HUES48 (cell line): ENCODE results near the gene ZBTB7A.

Experiments
- H3K27ac ChIP-seq: one replicate; pipeline ENCODE4 v1.7.0; 2013; ENCODE audit warnings: low read depth, low read length, inconsistent platforms
- H3K27me3 ChIP-seq: 2 replicates; pipeline ENCODE4 v1.6.1; 2013; ENCODE audit warnings: mild to moderate bottlenecking, low read length; ENCODE audit not compliant: control insufficient read depth, insufficient read depth
- H3K36me3 ChIP-seq: 2 replicates; pipeline ENCODE4 v1.6.1; 2013; ENCODE audit warnings: low read length; ENCODE audit not compliant: control insufficient read depth, insufficient read depth
- H3K4me1 ChIP-seq: 2 replicates; pipeline ENCODE4 v1.6.1; 2013; ENCODE audit warnings: mild to moderate bottlenecking, low read length; ENCODE audit not compliant: control insufficient read depth, insufficient read depth
- H3K4me3 ChIP-seq: 2 replicates; pipeline ENCODE4 v1.5.1; 2013; ENCODE audit warnings: mild to moderate bottlenecking, low read depth, low read length
- H3K9ac ChIP-seq: 2 replicates; pipeline ENCODE4 v1.6.1; 2013; ENCODE audit warnings: mild to moderate bottlenecking, low read depth, low read length, moderate library complexity
- H3K9me3 ChIP-seq: 2 replicates; pipeline ENCODE4 v1.6.1; 2013; ENCODE audit warnings: low read length; ENCODE audit not compliant: control insufficient read depth, insufficient read depth

Gene ZBTB7A

DNA sequence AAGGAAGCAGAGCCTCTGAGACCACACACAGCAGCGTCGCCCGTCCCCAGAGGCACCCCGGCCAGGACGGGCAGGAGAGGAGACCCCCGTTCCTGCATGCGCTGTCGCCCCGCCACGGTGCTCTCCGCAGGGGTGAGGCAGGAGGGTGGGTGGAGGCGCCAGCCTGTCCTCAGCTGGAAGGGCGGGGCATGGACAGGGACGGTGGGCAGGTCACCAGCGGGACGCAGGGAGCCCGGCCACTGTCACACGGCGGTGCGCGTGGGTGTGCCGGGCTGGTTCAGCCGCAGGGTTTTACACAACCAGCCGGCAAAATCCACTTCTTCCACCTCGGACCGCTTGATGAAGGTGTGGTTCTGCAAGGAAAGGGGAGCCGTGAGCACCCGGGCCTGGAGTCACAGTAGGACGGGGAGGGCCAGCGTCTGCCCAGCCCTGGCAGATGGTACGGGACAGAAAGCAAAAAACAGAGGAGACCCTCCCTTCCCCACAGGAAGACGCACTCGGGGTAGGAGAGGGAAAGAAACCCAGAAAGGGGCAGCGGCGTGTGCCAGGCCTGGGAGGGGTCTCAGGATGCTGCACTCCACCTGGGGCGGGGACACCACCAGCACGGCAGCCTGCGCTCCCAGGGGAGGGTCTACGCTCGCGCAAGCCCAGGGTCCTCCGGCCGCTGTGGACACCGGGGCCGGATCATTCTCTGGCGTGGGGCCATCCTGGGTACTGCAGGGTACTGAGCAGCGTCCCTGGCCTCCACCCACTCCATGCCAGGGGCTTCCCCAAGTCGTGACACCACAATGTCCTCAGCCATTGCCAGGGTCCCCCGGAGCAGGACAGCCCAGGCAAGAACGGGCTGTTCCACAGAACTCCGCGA, 23.9 kb upstream of the ZBTB7A start:
- Histone ChIP-seq H3K36me3 (peaks cover 53% of the 10 kb centered on the region), H3K9me3 (no peaks in the 10 kb centered on the region), H3K27me3 (no peaks in the 10 kb centered on the region), H3K9ac (no peak overlapping the region), H3K27ac (no peak overlapping the region), H3K4me3 (no peak overlapping the region), H3K4me1 (no peaks in the 10 kb centered on the region)

DNA sequence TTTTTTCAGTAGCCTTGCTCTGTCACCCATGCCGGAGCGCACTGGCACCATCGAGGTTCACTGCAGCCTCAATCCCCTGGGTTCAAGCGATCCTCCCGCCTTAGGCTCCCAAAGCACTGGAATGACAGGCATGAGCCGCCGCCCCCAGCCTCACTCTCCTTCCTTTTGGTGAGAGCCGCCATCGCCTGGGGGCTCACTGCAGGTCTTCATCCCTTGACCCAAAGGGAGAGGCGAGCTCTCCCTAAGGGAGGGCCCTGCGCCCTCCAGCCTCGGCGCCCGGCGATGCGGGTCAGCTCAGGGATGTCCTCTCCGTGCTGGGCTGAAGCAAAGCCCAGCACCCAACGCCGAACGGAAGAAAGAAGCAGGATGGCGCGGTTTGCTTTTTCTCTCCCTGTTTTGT, 23.2 kb upstream of the ZBTB7A start:
- H3K27me3 ChIP-seq = no peaks in the 10 kb centered on the region
- no peak overlapping the region for H3K9ac ChIP-seq
- H3K27ac ChIP-seq = no peak overlapping the region
- H3K4me1 ChIP-seq = no peaks in the 10 kb centered on the region
- peaks cover 50% of the 10 kb centered on the region for H3K36me3 ChIP-seq
- H3K9me3 ChIP-seq = no peaks in the 10 kb centered on the region
- H3K4me3 ChIP-seq = no peak overlapping the region

DNA sequence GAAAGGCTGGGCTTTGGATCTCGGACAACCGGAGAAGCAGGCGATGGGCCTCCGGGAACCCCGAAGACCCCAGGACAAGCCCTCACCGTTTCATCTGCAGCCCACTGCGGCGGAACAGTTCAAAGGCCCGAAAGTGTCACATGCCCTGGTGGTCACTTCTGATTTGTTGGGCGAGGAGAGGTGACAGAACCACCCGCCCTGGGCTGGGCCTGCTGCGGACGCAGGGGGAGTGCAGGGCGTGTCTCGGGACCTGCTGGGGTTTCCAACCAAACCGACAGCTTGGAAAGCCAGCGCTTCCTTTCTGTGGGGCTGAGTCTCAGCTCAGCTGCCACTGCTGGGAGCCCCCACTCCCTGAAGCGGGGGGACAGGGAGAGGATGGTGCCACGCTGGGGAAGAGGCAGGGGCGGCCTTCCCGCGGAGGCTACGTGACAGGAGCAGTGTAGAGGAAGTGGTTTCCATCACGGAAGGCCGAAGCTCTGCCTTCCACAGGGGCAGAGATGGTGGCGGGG, 22.8 kb upstream of the ZBTB7A start:
- H3K27ac ChIP-seq = no peak overlapping the region
- H3K4me1 ChIP-seq = no peaks in the 10 kb centered on the region
- no peak overlapping the region for H3K4me3 ChIP-seq
- no peaks in the 10 kb centered on the region for H3K27me3 ChIP-seq
- peaks cover 45% of the 10 kb centered on the region for H3K36me3 ChIP-seq
- H3K9me3 ChIP-seq = no peaks in the 10 kb centered on the region
- no peak overlapping the region for H3K9ac ChIP-seq

DNA sequence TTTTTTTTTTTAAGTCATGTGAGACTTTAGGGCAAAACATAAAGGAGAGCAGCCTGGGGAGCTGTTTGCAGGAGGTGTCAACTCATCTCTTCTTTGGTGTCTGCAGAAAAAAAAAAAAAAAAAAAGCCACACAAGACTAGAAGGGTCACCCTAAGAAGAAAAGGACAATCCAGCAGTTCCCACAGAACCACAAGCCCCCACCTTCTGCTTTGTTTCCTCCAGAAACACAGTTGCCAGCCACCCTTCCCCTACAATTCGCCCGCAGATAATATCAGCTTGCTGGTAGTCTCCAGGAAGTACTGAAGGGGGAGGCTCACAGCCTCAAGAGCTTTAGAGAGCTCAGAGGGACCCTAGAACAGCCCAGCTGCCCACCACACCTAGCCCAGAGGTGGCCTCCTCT, 22.3 kb upstream of the ZBTB7A start:
- Histone ChIP-seq H3K4me3 (no peak overlapping the region), H3K36me3 (peaks cover 41% of the 10 kb centered on the region), H3K27ac (no peak overlapping the region), H3K27me3 (no peaks in the 10 kb centered on the region), H3K4me1 (no peaks in the 10 kb centered on the region), H3K9me3 (no peaks in the 10 kb centered on the region), H3K9ac (no peak overlapping the region)

DNA sequence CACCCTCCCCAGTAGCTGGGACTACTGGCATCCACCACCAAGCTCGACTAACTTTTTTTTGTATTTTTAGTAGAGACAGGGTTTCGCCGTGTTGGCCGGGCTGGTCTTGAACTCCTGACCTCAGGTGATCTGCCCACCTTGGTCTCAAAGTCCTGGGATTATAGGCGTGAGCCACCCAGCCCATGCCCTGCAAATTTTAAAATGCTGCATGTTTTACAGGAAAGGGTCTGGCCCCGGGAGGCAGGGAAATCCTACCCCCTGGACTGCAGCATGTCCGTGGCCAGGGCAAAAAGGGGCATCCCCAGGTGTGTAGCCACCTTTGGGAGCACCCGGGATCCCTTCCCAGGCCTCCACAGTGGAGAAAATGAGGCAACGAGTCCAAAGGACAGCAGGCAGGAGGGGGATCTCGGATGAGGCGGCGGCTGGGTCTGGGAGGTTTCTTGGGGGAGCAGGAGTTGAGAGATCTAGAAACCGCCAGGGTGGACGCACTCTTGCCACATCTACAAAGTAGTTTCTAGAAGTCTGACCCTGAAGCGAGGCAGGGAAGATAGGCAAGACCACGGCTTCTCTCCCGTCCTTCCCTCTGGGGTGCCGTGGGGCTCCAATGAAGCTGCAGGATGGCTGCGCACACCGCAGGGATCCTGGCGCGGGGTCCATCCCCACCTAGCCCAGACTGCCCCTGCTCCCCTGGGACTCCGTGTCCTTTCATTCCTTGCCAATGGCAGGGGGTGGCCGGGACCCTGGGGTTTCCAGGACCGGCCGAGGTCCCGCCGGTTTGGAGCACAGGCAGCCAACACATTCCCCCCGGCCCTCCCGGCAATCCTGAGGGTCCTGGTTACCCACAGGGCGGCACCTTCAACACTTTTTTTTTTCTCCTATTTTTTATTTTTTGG, 21.3 kb upstream of the ZBTB7A start:
- H3K9ac ChIP-seq = no peak overlapping the region
- no peak overlapping the region for H3K27ac ChIP-seq
- no peaks in the 10 kb centered on the region for H3K4me1 ChIP-seq
- H3K36me3 ChIP-seq = peaks cover 32% of the 10 kb centered on the region
- no peaks in the 10 kb centered on the region for H3K9me3 ChIP-seq
- no peak overlapping the region for H3K4me3 ChIP-seq
- H3K27me3 ChIP-seq = no peaks in the 10 kb centered on the region

DNA sequence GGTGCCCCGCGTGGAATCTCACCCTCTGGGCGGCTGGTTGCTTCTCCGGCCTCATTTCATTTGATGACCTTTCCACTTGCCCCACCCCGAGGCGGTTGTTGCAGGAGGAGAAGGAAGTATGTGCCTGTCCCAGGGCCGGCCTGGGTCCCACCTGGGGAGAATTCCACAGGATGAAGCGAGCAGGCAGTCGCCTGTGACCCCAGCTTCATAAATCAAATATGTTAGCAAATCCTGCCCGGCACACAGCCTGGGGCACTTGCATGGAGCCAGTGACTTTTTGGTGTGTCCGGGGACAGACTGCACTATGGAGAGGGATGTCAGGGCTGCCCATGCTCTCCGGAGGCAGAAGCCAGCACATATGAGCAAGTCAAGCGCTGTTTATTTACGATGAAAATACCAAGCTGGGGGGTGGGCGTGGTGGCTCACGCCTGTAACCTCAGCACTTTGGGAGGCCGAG, 19.7 kb upstream of the ZBTB7A start:
- no peak overlapping the region for H3K4me3 ChIP-seq
- H3K9ac ChIP-seq = no peak overlapping the region
- no peak overlapping the region for H3K27ac ChIP-seq
- H3K4me1 ChIP-seq = no peaks in the 10 kb centered on the region
- H3K27me3 ChIP-seq = no peaks in the 10 kb centered on the region
- H3K9me3 ChIP-seq = no peaks in the 10 kb centered on the region
- peaks cover 20% of the 10 kb centered on the region for H3K36me3 ChIP-seq

DNA sequence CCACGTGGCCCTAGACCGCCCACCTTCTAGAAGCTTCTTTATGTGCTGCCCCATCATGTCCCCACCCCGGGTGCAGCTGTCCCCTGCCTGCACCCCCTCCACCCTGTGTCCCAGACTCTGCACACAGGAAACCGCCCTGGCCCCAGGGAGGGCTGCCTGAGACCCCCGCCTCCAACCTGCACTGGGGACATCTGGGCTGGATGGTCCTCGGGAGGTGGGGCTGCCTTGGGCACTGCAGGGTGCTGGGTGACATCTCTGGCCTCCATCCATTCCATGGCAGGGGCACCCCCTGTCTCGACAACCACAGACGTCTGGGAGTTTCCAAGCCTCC, 17.8 kb upstream of the ZBTB7A start:
- no peak overlapping the region for H3K9ac ChIP-seq
- H3K27me3 ChIP-seq = no peaks in the 10 kb centered on the region
- peaks cover 4% of the 10 kb centered on the region for H3K36me3 ChIP-seq
- H3K4me3 ChIP-seq = no peak overlapping the region
- H3K27ac ChIP-seq = no peak overlapping the region
- no peaks in the 10 kb centered on the region for H3K9me3 ChIP-seq
- no peaks in the 10 kb centered on the region for H3K4me1 ChIP-seq

DNA sequence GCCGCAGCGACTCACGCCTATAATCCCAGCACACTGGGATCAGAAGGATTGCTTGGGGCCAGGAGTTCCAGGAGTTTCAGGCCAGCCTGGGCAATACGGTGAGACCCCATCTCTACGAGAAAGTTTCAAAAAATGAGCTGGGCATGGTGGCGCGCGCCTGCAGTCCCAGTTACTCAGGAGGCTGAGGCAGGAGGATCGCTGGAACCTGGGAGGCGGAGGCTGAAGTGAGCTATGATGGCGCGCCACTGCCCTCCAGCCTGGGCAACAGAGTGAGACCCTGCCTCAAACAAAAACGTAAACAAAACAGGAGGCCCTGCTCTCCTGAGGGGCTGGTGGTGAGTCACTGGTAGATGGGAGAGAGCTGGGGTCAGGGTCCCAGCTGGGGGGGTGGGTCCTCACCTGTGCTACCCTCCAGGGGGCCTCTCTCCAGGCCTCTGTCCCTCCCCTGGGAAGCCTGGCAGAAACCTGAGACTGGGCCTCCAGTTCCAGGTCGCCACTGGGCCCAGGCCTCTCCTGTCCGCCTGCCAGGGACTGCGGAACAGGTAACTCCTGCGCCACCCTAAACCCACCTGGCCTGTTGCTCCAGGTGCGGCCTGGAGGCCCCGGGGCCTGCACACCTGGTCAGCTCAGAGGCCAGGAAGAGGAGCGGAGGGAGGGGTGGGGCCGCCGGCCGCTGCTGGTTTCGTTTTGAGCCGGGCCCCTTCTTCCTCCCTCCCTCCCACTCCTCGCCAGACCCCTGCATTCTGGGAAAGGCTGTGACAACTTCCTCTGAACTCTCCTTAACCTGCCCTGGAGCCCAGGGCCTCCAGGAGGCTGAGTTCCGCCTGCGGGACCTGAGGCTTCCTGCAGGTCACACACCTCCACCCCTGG, 17.2 kb upstream of the ZBTB7A start:
- H3K36me3 ChIP-seq = no peaks in the 10 kb centered on the region
- H3K27ac ChIP-seq = no peak overlapping the region
- H3K9me3 ChIP-seq = no peaks in the 10 kb centered on the region
- H3K4me3 ChIP-seq = no peak overlapping the region
- no peak overlapping the region for H3K9ac ChIP-seq
- no peaks in the 10 kb centered on the region for H3K4me1 ChIP-seq
- no peaks in the 10 kb centered on the region for H3K27me3 ChIP-seq

DNA sequence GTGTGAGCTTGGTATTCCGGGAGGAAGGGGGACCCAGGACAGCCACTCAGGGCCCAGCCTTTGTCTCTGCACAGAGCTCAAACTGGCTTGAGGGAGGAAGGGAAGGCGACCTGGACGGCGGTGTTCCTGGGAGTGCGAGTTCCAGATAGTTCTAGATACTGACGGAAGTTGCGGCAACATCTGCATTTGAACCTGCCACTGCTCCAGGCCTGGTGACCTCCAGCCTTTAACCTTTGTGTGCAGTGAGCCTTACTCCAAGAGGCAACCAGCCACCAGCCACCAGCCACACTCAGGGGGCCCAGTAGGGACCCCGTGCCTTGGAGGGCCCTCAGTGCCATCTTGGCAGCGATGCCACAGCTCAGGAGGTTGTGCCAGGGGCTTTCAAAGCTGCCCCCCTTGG, 15.5 kb upstream of the ZBTB7A start:
- Histone ChIP-seq H3K4me1 (peaks cover 2% of the 10 kb centered on the region; the same call in 1 of the 2 replicates), H3K27ac (no peak overlapping the region), H3K4me3 (no peak overlapping the region)

DNA sequence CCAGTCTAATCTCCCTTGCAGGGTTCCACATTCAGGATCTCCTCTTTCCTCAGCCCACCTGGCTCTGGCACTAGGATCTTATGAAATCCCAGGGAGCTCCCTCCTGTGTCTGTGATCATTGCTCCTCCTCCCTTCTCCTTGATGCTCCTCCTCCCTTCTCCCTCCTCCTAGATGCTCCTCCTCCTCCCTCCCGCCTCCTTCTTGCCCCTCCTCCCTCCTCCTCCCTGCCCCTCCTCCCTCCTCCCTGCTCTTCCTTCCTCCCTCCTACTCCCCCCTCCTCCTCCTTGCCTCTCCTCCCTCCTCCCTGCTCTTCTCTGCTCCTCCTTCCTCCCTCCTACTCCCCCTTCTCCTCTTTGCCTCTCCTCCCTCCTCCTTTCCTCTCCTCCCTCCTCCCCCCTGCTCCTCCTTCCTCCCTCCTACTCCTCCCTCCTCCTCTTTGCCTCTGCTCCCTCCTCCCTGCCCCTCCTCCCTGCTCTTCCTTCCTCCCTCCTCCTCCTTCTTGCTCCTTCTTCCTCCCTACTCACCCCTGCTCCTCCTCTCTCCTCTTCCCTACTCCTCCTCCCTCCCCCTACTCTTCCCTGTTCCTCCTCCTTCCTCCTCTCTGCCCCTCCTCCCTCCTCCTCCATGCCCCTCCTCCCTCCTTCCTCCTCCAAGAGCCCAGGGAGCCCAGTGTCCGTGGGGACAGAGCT, 14.9 kb upstream of the ZBTB7A start:
- H3K36me3 ChIP-seq = no peaks in the 10 kb centered on the region
- no peak overlapping the region for H3K9ac ChIP-seq
- H3K27me3 ChIP-seq = no peaks in the 10 kb centered on the region
- H3K4me3 ChIP-seq = no peak overlapping the region
- no peak overlapping the region for H3K27ac ChIP-seq
- H3K4me1 ChIP-seq = peaks cover 6% of the 10 kb centered on the region; the same call in 1 of the 2 replicates
- no peaks in the 10 kb centered on the region for H3K9me3 ChIP-seq

More for the DNA sequence above, 15.5 kb upstream of the ZBTB7A start:
- no peaks in the 10 kb centered on the region for H3K36me3 ChIP-seq
- no peaks in the 10 kb centered on the region for H3K27me3 ChIP-seq
- no peaks in the 10 kb centered on the region for H3K9me3 ChIP-seq
- no peak overlapping the region for H3K9ac ChIP-seq
